ENCODE measurements around the gene DHTKD1.
"Not testable (repeated sequence)": the region's sequence is repeated elsewhere in the genome, so short reads cannot be mapped to it uniquely, and the experiment has no call there.

The DHTKD1 gene

DNA sequence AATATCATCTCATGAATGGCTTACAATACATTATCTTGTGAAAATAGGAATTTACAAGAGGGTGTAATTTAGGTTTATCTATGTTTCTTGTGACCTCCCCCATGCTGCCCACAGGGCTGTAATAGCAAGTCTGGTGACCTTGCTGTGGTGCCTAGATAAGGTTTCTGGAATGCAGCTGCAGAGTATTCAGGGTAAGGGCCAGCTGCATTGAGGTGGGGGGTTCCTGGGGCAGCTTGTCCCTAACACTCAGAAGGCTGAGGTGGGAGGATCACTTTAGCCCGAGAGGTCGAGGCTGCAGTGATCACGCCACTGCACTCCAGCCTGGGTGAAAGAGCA is 5.3 kb upstream of the DHTKD1 start:
- DNase-seq: no peak

DNA sequence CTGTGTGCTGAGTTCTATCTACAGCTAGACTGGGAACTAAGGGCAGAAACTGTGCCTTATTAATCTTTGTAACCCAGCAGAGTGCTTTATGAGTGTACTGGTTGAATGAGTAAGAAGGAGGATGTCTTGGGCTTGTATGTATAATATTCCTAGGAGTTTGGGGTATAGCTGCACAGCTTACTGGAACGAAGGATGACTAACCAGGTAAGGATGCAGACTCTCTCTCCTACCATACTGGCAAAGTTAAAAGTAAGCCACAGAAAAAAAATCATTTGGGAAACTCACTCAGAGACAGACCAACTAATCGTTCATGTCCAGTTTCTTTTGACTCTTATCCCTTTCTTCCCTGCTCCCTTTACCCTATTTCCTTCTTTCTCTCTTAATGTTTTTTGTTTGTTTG is 1.4 kb upstream of the DHTKD1 start:
- DNase-seq: no peak

DNA sequence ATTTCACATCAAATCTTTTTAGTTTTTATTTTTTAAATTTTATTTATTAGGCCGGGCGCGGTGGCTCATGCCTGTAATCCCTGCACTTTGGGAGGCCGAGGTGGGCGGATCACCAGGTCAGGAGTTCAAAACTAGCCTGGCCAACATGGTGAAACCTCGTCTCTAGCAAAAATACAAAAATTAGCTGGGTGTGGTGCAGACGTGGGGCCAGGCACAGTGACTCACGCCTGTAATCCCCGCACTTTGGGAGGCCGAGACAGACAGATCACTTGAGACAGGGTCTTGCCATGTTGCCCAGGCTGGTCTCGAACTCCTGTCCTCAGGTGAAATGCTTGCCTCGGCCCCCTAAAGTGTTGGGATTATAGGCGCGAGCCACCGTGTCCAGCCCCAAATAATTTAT is 2.7 kb downstream of the DHTKD1 start:
- not testable (repeated sequence) for DNase-seq

DNA sequence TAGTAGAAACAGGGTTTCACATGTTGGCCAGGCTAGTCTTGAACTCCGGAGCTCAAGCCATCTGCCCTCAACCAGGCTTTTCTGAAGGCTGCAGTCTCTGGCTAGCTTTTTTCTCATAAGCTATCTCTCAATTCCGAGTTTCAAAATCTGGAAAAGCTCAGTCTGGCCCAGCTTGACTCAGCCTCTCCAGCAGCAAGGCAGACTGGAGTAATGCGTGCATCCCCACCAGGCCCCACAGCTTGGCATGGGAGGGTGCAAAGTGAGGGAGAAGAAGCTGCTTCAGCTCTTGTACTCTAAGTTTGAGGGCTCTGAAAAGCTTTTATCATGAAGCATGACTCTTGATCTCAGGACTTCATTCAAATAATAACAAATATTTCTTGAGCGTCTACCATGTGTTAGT is 4.8 kb downstream of the DHTKD1 start:
- no peak for DNase-seq

DNA sequence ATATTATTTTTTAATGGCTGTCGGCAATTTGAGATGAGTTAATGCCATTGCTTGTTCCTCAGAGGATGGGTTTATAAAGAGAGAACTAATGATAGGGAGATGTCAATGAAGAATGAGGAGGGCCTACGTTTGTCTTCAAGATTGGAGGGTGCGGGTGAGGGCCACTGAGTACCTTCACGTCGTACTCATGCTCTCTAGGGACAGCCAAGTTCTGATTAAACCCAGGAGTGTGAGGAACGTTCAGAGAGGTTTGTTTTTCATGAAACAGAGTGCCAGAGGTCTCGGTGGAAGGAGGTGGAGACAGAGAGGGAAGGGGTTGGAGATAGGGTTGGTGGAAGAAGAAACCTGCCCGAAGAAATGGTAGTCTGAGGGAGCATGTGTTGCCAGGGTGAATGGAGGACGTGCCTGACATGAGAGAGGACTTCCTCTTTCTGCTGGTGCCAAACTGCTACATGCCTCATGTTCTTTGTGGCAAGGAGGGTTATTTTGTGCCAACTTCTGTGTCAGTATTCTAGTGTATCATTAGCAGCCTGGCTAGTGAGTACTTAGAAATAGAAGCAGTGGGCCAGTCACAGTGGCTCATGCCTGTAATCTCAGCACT is 8.9 kb downstream of the DHTKD1 start:
- no peak for DNase-seq

DNA sequence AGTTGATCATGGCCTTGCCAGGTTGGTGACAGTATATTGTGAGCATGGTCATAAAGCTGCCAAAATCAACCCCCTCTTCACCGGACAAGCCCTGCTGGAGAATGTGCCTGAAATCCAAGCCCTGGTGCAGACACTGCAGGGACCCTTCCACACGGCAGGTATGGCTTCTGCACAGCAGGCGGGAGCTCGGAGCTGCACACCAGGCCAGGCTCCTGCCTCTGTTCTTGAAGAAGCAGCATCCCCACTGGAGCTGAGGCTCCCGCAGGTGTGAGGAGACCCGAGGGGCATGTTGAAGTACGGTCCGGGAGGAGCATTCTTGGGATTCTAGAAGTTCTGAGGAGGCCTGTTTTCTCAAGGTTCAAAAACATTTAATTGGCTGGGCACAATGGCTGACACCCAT is 12.7 kb downstream of the DHTKD1 start:
- DNase-seq: no peak

DNA sequence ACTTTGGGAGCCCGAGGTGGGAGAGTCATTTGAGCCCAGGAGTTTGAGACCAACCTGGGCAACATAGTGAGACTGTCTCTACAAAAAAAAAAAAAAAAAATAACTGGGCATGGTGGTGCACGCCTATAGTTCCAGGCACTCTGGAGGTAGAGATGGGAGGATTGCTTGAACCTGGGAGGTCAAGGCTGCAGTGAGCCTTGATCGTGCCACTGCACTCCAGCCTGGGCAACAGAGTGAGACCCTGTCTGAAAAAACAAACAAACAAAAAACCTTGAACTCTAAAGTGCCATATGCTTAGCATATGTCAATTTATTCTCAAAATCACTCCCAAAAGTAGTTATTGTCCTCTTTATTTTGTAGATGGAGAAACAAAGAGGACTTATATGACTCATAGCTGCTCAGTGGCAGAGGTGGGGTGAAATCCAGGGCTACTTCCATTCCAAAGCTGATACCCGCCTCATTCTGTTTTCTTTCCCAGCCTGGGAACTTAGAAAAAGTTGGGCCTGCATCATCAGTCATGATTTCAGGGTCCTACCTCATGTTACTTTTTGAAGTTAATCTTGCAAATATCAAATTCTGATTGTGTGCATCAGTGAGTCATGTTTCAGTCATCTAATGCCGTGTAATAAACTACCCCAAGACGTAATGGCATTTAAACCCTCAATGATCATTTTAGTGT is 13.3 kb downstream of the DHTKD1 start:
- no peak for DNase-seq

DNA sequence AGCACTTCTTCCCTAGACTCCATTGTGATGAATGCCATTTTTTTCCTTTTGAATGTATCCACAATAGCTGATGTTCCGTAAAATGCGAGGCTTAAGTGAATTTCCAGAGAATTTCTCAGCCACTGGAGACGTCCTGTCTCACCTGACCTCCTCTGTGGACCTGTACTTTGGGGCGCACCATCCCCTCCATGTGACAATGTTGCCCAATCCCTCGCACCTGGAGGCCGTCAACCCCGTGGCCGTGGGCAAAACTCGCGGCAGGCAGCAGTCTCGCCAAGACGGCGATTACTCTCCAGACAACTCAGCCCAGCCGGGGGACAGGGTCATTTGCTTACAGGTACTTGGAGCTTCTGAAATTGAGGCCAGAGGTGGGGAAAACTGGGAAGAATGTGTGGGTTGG is 20.2 kb downstream of the DHTKD1 start:
- DNase-seq: no peak

DNA sequence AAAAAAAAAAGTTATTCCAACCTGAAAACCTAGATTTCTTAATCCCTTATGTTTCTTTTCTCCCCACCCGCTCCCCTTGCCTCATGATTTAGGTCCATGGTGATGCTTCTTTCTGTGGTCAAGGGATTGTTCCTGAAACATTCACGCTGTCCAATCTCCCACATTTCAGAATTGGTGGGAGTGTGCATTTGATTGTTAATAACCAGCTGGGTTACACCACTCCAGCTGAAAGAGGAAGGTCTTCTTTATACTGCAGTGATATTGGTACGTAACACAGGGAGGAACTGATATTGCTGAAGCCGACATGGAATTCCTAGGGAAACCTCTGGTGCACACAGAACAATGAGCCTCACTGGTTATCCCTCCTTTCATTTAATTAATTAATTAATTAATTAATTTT is 22.7 kb downstream of the DHTKD1 start:
- DNase-seq: no peak

DNA sequence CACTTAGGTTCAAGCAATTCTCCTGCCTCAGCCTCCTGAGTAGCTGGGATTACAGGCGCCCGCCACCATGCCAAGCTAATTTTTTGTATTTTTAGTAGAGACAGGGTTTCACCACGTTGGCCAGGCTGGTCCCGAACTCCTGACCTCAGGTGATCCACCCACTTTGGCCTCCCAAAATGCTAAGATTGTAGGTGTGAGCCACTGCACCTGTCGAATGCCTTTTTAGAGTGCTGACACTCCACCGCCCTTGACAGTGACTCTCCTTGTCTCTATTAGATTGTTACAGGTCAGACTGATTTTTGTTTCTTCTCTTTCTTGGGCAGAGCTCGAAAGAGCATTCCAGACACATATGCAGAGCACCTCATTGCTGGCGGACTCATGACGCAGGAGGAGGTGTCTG is 28.6 kb downstream of the DHTKD1 start:
- not testable (repeated sequence) for DNase-seq

DNA sequence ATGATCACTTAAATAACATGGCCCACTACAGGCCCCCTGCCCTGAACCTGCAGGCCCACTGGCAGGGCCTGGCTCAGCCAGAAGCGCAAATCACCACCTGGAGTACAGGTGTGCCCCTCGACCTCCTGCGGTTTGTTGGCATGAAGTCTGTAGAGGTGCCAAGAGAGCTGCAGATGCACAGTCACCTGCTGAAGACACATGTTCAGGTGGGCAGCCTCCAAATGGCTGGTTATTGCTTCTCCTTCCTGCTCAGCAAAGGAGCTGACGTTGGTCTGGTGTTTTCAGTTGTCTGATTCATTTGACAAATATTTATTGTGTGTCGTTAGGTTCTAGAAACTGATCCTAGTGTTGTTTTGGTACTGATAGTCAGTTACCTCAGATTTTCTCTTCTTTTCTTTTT is 29.0 kb downstream of the DHTKD1 start:
- no peak for DNase-seq

DNA sequence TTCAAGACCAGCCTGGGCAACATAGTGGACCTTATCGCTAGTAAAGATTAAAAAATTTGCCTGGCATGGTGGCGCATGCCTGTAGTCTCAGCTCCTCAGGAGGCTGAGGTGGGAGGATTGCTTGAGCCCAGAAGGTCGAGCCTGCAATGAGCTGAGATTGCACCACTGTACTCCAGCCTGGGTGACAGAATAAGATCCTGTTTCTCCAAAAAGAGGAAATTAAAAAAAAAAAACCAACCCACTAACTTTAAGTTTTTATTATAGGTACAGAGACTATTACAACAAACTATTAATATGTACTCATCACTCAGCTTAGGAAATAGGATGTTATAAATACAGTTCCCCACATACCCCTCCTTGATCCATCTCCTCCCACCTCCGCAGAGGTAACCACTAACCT is 30.2 kb downstream of the DHTKD1 start:
- DNase-seq: no peak

DNA sequence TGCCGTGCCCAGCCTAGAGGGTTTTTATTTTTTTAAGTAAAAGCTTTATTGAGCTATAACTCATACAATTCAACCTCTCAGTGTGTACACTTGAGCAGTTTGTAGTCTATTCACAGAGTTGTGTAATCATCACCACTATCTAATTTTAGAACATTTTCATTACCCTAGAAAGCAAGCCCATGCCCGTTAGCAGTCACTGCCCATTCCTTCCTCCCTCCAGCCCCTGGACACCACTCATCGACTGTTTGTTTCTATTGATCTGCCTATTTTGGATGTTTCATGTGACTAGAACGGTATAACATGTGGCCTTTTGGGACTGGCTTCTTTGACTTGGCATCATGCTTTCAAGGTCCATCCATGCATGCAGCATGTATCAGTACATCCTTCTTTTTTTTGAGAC is 35.0 kb downstream of the DHTKD1 start:
- no peak for DNase-seq

DNA sequence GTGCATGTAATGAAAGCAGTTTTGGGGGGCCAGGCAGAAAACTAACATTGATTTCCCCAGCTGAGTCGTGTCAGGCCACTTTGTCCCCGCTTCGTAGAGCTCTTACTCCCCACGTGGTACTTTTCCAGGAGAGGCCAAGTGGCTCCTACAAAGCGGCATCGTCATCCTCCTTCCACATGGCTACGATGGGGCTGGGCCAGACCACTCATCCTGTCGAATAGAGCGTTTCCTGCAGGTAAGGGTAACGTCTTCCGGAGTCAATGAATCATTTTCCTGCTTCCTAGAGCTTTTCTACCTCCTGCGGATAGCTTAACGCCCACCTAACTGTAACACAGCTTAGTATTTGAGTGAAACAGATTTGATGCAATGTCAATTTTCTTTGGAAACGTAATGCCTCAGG is 39.0 kb downstream of the DHTKD1 start:
- DNase-seq: no peak

DNA sequence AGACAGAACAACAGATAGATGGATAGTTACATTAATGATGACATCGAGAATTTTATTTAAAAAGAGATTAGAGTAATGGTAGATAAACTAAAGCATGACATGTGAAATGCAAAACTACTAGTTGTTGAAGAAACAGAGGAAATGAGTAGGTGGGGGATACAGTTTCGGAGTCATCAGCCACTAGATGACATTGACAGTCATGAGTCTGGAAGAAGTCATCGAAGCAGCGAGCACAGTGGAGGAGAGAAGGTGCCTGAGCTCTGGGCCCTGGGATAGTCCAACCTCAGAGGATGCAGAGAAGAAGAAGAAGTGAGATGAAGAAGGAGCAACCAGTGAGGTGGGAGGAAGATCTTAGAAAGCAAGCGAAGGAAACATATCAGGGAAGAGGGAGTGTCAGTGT is 40.5 kb downstream of the DHTKD1 start:
- DNase-seq: no peak

DNA sequence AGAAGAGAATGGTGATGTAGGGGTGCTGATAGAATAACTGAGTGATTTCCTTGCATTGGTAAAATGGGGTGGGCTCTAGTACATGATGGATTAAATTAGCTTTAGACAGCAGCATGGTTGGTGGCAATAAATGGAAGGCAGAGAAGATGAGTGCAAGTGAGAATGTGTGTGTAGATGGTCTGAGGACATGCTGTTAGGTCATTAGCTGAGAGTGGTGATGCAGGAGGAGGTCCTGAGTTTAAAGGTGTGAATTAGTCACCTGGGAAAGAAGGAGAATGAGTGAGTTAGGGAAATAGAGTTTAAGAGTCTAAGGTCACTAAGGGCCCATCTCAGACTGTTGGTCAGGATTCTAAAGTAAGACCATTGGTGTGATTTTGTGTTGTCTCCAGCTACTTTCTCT is 42.8 kb downstream of the DHTKD1 start:
- DNase-seq: no peak

DNA sequence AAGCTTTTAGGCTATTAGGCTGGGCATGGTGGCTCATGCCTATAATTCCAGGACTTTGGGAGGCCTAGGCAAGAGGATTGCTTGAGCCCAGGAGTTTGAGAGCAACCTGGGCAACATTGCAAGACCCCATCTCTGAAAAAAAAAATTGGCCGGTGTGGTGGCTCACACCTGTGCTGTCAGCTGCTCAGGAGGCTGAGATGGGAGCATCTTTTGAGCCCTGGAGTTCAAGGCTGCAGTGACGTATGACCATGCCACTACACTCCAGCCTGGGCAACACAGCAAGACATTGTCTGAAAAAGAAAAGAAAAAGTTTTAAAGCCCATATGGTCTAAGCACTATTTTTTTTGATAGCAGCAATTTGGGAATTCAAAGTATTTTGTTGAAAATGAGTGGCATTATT is 44.9 kb downstream of the DHTKD1 start:
- DNase-seq: no peak

DNA sequence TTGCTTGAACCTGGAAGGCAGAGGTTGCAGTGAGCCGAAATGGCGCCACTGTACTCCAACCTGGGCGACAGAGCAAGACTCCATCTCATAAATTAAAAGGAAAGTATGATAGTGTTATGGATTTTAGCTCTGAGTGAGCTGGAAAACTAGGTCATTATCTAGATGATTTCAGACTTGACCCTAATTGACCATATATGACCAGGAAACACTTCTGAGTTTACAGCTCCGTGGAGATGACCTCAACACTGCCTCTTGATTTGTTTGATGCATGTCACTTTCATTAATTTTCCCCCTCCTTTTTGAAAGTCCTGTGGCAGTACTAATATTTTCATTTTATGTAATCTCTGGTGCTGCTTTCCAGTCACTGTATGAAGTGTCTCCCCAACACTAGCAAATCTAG is 52.9 kb downstream of the DHTKD1 start:
- DNase-seq: no peak

DNA sequence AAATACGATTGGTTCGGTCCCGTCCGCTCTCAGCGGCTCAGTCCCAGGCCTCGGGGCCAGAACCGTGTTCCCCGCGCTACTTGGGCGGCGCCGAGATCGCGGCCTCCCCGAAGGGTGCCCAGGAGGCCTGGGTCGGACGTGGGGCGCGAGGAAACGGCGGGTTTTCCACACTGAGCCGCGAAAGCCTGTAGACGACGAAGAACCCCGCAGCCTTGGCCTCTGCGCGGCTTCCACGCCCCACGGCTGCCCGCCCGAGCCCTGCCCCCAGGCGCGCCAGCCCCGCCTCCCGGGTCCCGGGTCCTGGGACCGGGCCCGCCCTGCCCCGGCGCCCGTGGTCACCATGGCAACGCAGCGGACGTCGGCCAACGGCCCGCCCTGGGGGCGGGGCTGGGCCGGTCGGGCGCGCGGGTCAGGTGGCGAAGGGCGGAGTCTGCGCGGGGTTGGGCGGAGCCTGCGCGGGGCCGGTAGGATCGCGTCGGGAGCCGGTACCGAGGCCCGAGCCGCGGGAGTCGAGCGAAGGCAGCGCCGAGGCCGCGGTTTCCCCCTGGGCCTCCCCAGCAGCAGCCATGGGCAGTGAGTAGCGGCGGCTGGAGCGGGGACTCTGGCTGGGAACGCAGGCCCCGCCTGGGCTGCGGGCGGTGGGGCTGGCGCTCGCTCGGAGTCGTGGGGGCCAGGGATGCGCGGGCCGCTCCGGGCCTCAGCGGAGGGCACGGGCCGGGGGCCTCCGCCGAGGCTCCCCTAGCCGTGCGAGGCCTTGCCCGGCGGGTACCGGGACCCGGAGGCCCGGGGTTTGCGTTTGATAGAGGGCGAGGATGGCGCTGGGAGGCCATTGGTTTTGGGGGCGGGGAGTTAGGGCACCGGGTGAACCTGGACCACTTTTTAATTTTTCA is 60.7 kb downstream of the DHTKD1 start, which contains the start of gene SEC61A2:
TSS of gene SEC61A2 (plus strand) at position 456 of the 890 bp plus-strand sequence. CDS start at position 567, 111 bp downstream.
- peak; percentile 97 for DNase-seq

DNA sequence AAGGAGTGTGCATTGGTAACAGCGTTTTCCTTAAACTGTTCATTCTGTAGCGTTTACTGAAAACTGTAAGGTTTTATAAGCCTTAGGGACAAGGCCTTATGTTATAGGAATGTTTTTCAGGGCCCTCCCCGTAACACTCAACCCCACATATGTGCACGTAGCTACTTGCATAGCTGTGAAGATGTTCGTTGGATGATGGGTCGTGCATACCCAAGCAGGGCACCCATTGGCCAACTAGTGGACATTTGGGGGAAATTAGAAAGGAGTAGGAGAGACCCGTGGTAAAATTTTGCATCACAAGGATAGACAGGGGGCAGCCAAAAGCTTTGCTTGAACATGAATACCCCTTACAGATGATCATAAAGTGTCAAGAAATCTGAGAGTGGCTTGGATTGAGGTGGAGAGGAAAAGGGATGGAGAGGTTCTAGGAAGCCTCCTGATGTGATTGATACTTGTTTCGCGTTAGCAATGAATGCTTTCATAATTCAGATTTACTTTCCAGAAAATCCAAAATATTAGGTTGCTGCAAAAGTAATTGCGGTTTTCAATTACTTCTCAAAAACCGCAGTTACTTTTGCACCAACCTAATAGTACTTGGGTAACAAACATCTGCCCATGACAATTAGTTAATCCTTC is 61.6 kb downstream of the DHTKD1 start:
- DNase-seq: no peak

DNA sequence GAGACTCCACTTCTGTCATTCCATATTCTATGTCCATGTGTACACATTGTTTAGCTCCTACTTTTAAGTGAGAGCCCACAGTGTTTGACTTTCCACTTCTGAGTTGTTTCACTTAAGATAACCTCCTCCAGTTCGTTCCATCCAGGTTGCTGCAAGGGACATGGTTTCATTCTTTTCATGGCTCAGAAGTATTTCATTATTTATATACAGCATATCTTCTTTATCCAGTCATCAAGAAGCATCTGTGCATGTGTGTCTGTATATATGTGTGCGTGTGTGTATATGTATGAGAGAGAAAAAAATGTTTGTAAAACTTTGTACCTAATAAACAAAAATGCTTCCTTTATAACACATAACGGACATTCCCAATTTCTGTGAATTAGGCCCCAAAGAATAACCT is 66.9 kb downstream of the DHTKD1 start:
- no peak for DNase-seq

DNA sequence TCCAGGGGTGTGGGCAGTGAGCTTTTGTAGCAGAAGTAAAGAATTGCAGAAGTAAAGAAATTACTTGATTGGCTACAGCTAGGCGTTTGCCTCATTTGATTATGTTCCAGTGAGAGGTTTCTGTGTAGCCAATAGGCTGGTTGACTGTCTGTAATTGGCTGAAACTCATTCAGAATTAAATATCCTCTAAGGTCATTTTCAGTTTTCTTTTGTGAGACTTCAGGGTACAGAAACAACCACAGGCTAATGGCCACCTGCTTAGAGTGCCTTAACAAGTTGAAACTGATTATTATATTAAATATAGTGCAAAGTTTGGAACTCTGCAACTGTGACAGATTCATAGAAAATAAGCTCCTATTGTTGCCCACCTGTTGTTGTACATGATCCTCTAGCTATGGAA is 71.3 kb downstream of the DHTKD1 start:
- no peak for DNase-seq

DNA sequence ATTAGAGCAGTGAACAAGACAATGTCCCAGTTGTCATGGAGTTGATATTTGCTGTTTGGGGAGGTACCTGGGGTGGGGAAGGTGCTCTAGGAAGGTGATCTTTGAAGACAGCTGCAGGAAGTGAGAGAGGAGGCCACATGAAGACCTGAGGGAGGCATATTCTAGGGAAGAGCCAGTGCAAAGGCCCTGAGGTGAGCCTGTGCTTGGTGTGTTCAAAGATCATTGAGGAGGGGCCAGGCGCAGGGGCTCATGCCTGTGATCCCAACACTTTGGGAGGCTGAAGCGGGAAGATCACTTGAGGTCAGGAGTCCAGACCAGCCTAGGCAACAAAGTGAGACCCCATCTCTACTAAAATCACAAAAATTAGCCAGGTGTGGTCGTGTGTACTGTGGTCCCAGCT is 75.8 kb downstream of the DHTKD1 start:
- no peak for DNase-seq

DNA sequence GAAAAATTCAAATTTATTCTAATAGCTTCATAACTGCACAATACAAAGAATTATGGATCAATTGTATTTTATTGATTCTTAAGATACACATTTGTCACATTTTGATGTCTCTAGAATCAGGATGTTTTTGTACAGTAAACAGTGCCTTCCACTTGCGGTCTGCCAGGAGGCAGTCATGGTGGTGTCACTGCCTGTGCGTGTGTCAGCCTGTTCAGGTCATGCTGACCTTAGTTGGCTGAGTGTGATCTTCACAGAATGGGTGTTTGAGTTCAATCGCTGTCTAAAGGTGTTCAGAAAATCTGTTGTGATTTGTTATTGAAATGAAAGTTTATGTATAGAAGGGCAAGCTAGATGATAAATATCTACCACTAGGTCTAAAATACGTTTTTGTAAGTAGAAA is 81.4 kb downstream of the DHTKD1 start:
- no peak for DNase-seq
